NCI-H510A treated with DMSO at 0.1 percent for 48 hours (cell line): ENCODE measurements around the gene HAUS7.

Source experiments
- DNase-seq: peaks from one replicate; lab custom pipeline; 2025; lab: John Stamatoyannopoulos, UW

The HAUS7 gene

GRCh38 chrX:153499341-153499740, 29.0 kb upstream of the HAUS7 start:
- DNase-seq: no peak

- DNase-seq: no peak
Observed at GRCh38 chrX:153498453-153498852, 28.1 kb upstream of the HAUS7 start.

GRCh38 chrX:153496590-153496959, 26.2 kb upstream of the HAUS7 start:
- DNase-seq: no peak

- DNase-seq: no peak
Observed at GRCh38 chrX:153495903-153496589, 25.7 kb upstream of the HAUS7 start.

DNA sequence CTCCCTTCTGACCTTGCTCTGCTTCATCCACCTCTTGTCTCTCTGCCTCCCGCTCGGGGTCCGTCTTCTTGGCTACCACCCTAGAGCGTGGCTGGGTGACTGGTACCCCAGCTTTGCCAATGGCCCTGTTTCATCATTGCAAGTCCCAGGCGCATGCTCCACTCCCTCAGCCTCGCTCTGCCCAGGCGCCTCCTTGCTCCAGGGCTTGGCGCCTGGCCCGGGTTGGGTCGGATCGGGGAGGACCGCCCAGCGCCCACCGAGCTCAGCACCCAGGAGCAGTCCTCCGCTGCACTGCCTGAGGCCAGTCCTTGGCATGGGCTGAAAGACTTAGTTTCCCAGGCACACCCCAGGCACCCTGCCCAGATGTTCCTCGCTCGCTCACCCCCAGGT, 25.0 kb upstream of the HAUS7 start:
- no peak for DNase-seq

- no peak for DNase-seq
Observed at GRCh38 chrX:153494541-153495361, 24.4 kb upstream of the HAUS7 start, which contains the start of gene BGN. Gene BGN, plus strand, starts transcription at chrX:153494980. Its CDS starts 9,652 bp downstream, at chrX:153504632.

GRCh38 chrX:153494061-153494460, 23.7 kb upstream of the HAUS7 start:
- DNase-seq: no peak

- DNase-seq: no peak
Observed at GRCh38 chrX:153493085-153493484, 22.7 kb upstream of the HAUS7 start.

DNA sequence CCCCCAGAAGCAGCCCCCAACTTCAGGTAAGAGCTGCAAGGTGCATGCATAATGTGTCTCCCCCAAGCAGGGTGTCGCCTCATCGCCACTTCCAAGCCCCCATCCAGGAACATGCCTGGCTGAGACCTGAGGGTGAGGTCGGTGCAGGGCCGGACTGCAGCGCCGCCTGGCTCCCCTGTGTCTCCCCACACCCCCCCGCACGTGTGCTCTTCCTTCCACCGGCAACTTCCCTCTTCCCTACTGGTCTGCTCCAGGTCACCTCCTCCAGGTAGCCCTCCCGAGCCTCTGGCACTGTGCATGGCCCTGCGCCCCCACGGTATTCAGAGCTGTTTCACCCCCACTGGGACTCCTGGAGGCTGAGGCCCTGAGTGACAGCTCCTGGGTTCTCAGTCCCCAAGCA, 22.2 kb upstream of the HAUS7 start:
- no peak for DNase-seq

DNA sequence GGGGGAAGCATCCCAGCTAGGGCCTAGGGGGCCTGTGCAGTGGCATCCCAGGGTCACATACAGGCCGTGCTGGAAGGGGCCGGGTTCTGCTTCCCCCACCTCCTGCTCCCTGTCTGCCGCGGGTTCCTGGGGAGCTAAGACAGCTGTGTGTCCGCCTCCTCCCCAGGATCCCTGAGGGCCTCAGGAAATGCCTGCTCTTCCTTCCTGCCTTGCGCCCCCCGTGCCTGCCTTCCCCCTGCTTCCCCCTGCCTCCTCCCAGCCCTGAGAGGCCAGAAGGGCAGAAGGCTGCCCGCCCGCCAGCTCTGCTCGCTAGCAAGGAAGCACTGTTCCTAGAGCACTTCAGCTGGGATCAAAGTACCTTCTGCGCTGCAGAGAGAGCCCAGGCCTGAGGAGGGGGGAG, 21.5 kb upstream of the HAUS7 start:
- DNase-seq: no peak

- no peak for DNase-seq
Observed at GRCh38 chrX:153491351-153491914, 21.1 kb upstream of the HAUS7 start.

DNA sequence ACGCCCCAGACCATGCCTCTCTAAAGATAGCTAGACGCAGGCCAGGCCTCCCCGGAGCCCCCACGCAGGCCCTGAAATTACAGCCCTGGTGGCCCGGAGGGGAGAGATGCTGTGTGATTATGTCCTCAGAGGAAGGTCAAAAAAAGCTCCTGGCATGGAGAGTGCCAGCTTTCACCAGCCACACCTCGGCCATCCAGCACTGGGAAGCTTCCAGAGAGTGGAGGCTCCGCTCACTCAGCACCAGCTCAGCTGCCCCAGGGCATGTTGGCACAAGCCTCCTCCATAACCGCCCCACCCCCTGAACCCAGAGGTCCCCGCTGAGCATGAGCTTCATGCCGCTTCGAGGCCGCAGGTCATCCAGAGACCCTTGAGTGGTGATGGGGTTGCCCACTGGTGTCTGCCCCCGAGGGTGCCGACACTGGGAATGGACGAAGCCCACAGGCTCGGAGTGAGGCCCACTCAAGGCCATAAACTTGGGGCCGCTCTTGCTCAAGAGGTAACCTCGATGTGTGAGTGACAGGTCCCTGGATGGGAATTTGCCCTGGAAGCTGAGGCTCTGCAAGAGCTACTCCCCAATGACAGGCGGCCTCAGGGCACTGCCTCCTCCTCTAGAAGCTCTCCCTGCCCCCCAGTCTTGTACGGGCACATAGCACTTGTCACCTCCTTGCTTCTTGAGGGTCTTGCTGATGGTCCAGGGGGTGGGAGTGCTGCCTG, 20.0 kb upstream of the HAUS7 start:
- no peak for DNase-seq

GRCh38 chrX:153488231-153488914, 18.0 kb upstream of the HAUS7 start:
- no peak for DNase-seq

GRCh38 chrX:153487590-153488071, 17.3 kb upstream of the HAUS7 start:
- no peak for DNase-seq

DNA sequence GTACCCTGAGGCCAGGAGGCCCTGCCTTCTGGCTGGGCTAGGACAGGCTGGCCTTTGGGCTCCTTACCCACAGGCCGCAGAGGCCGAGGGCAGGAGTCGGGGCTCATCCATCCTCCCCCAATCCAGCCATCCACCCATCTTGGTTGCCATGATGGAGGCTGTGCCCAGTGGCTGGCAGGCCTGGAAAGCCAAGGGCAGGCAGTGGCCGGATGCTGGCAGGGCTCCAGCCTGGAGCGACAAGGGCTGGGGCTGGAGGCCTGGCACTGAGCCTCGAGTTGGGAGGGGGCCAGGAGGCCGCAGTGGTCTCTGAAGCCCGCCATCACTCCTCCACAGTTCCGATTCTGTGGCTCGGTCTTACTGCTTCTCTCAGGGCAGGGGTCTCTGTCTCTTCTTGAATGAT, 15.8 kb upstream of the HAUS7 start:
- no peak for DNase-seq

DNA sequence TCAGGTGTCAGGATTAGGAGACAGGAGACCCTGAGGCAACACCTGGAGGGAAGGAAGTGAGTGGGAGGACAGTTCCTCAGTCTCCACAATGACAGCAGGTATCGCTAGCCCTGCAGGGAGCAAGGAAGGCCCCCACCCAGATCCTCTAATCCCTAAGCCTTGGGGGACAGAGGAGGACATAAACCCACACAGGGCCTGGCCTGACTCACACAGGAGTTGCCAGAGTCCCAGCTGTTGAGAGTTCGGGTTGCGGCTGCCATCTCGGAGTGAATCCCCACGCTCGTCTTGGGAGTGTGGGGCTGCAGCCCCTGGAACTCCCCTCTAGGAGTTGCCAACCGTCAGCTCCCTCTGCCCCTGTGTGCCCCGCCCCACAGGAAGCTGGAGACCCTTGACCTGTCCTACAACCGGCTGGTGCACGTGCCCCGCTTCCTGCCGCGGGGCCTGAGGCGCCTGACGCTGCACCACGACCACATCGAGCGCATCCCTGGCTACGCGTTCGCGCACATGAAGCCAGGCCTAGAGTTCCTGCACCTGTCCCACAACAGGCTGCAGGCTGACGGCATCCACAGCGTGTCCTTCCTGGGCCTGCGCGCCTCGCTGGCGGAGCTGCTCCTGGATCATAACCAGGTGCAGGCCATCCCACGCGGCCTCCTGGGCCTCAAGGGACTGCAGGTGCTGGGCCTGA, 15.2 kb upstream of the HAUS7 start:
- no peak for DNase-seq

GRCh38 chrX:153482376-153483015, 12.1 kb upstream of the HAUS7 start:
- DNase-seq: no peak

GRCh38 chrX:153481043-153481442, 10.7 kb upstream of the HAUS7 start:
- DNase-seq: no peak

- no peak for DNase-seq
Observed at GRCh38 chrX:153478746-153479145, 8.4 kb upstream of the HAUS7 start.

- DNase-seq: no peak
Observed at GRCh38 chrX:153477901-153478300, 7.5 kb upstream of the HAUS7 start.

GRCh38 chrX:153477364-153477857, 7.0 kb upstream of the HAUS7 start:
- DNase-seq: no peak
